CD14-positive monocyte (primary cell): ENCODE data around the gene MYH16. TPM values are rescaled to one million over a fixed set of nuclear protein-coding genes. Genes with fewer than 3 reads are reported as not detected.
"Not testable (repeated sequence)": the region's sequence is repeated elsewhere in the genome, so short reads cannot be mapped to it uniquely, and the experiment has no call there.

ENCODE experiments used
- DNase-seq, 3 donors: peaks; one replicate each; pipeline ENCODE4 v3.0.0-alpha.2; 2011 to 2022
- H2AFZ ChIP-seq: 2 replicates; pipeline ENCODE4 v1.6.0; 2012; ENCODE audit warnings: mild to moderate bottlenecking, low read depth, low read length, inconsistent platforms; ENCODE audit not compliant: insufficient read depth, poor library complexity, severe bottlenecking
- H3K27ac ChIP-seq, 2 donors: 1 replicate in 1 of 2; 2 replicates in 1 of 2; pipeline ENCODE4 v1.5.1; 2012 to 2013; ENCODE audit warnings: low read length in 2 of 2, control low read depth in 1 of 2, inconsistent platforms in 1 of 2, low read depth in 1 of 2, mild to moderate bottlenecking in 1 of 2
- H3K27me3 ChIP-seq, 2 donors: one replicate each; pipeline versions ENCODE4 v1.6.0 to v1.6.1; 2011 to 2013; ENCODE audit warnings: low read length in 2 of 2; ENCODE audit not compliant: control insufficient read depth in 2 of 2, insufficient read depth in 2 of 2
- H3K36me3 ChIP-seq, 2 donors: replicated peaks in 1 of 2; 1 replicate in 1 of 2; 2 replicates in 1 of 2; pipeline versions ENCODE4 v1.5.1 to v1.6.1; 2012 to 2013; ENCODE audit warnings: low read length in 2 of 2, control low read depth in 1 of 2, inconsistent platforms in 1 of 2, mild to moderate bottlenecking in 1 of 2; ENCODE audit not compliant: insufficient read depth in 2 of 2, control insufficient read depth in 1 of 2
- H3K4me1 ChIP-seq, 2 donors: 1 replicate in 1 of 2; 2 replicates in 1 of 2; pipeline versions ENCODE4 v1.5.1 to v1.6.1; 2012 to 2013; ENCODE audit warnings: low read length in 2 of 2, control low read depth in 1 of 2, inconsistent platforms in 1 of 2, mild to moderate bottlenecking in 1 of 2, moderate library complexity in 1 of 2; ENCODE audit not compliant: insufficient read depth in 2 of 2, control insufficient read depth in 1 of 2
- H3K4me2 ChIP-seq: replicated peaks from 2 replicates; pipeline ENCODE3; 2012; ENCODE audit warnings: low read length, moderate library complexity, mild to moderate bottlenecking; ENCODE audit not compliant: poor library complexity, severe bottlenecking; ENCODE audit errors: extremely low read depth
- H3K4me3 ChIP-seq, 3 experiments: fragments of 200-600 bp in 1 of 3; sonication (generic) in 1 of 3; replicated peaks in 1 of 3; 1 replicate in 2 of 3; 2 replicates in 1 of 3; pipeline ENCODE4 v1.5.1; 2011 to 2013; ENCODE audit warnings: low read length in 3 of 3, mild to moderate bottlenecking in 3 of 3, control low read depth in 2 of 3, low read depth in 2 of 3, inconsistent platforms in 1 of 3, moderate library complexity in 1 of 3
- H3K79me2 ChIP-seq: 2 replicates; pipeline ENCODE4 v1.6.0; 2012; ENCODE audit warnings: mild to moderate bottlenecking, control low read depth, inconsistent platforms, low read length, moderate library complexity; ENCODE audit not compliant: insufficient read depth
- H3K9ac ChIP-seq: 2 replicates; pipeline ENCODE4 v1.6.0; 2017; ENCODE audit warnings: low read length, mild to moderate bottlenecking; ENCODE audit not compliant: insufficient read depth, poor library complexity, severe bottlenecking
- H3K9me3 ChIP-seq, 2 donors: replicated peaks in 1 of 2; 1 replicate in 1 of 2; 2 replicates in 1 of 2; pipeline versions ENCODE4 v1.5.1 to v1.6.1; 2012 to 2013; ENCODE audit warnings: low read length in 2 of 2, control low read depth in 1 of 2; ENCODE audit not compliant: control insufficient read depth in 1 of 2, insufficient read depth in 1 of 2
- H4K20me1 ChIP-seq: 2 replicates; pipeline ENCODE4 v1.6.0; 2012; ENCODE audit warnings: mild to moderate bottlenecking, low read length, control low read depth, moderate library complexity; ENCODE audit not compliant: insufficient read depth
- H3K27ac Mint-ChIP-seq, 7 donors: one replicate each; pipeline ENCODE4 v1.8.0; 2020; ENCODE audit warnings: mild to moderate bottlenecking in 7 of 7, mixed read lengths in 7 of 7, moderate library complexity in 6 of 7, inconsistent platforms in 2 of 7
- H3K27me3 Mint-ChIP-seq, 3 donors: one replicate each; pipeline ENCODE4 v1.8.0; 2021 to 2022; ENCODE audit warnings: low read depth in 3 of 3, mild to moderate bottlenecking in 3 of 3, mixed read lengths in 3 of 3, moderate library complexity in 3 of 3, inconsistent platforms in 1 of 3
- H3K36me3 Mint-ChIP-seq, 2 donors: one replicate each; pipeline ENCODE4 v1.8.0; 2020; ENCODE audit warnings: mixed read lengths in 2 of 2, inconsistent platforms in 1 of 2, mild to moderate bottlenecking in 1 of 2
- H3K4me1 Mint-ChIP-seq: one replicate; pipeline ENCODE4 v1.8.0; 2020; ENCODE audit warnings: mild to moderate bottlenecking, mixed read lengths
- H3K4me3 Mint-ChIP-seq, 2 donors: one replicate each; pipeline ENCODE4 v1.8.0; 2020; ENCODE audit warnings: mild to moderate bottlenecking in 2 of 2, mixed read lengths in 2 of 2, moderate library complexity in 1 of 2
- H3K9me3 Mint-ChIP-seq, 7 donors: one replicate each; pipeline ENCODE4 v1.8.0; 2020 to 2022; ENCODE audit warnings: mixed read lengths in 7 of 7, mild to moderate bottlenecking in 6 of 7, moderate library complexity in 6 of 7, inconsistent platforms in 2 of 7
- CTCF ChIP-seq: fragments of 200-600 bp; IDR thresholded peaks from one replicate; pipeline ENCODE4 v1.8.0; 2022; ENCODE audit warnings: antibody characterized with exemption, mild to moderate bottlenecking
- WGBS: methylation state at CpG from one replicate; pipeline ENCODE4 v1.1.5; 2013; ENCODE audit warnings: missing lambda C conversion rate; ENCODE audit not compliant: insufficient coverage; 5-methylcytosine and 5-hydroxymethylcytosine counted together
- intact Hi-C, 2 donors: fragments of 100-400 bp; cut with micrococcal nuclease; formaldehyde crosslinking; loops; one replicate each; pipeline versions ENCODE4 v1.15.0 to v1.15.1; 2023
- polyA minus RNA-seq: library from RNA; depleted of rRNA, polyadenylated mRNA; stranded (reverse); fragments of >200 nt; gene quantifications from 2 replicates; pipeline ENCODE4 v1.2.3, GENCODE V29; 2012
- polyA plus RNA-seq, 3 donors: library from polyadenylated mRNA; depleted of rRNA in 1 of 3; unstranded in 2 of 3; stranded (reverse) in 1 of 3; fragments of 300-500 nt in 2 of 3; fragments of >200 nt in 1 of 3; fragmentation: Illumina TruSeq in 2 of 3; gene quantifications; 1 replicate in 2 of 3; 2 replicates in 1 of 3; pipeline ENCODE4 v1.2.3, GENCODE V29; 2012 to 2021
- total RNA-seq, 12 experiments: library from RNA in 1 of 12; stranded (reverse) in 1 of 12; fragments of 120-200 nt in 1 of 12; gene quantifications; one replicate each; pipeline ENCODE4 v1.2.4 and lab custom pipeline; 2013 to 2026; ENCODE audit warnings: mixed read lengths in 6 of 12, inconsistent platforms in 1 of 12

The MYH16 gene
- not detected for total RNA-seq (2013)
- not detected for polyA plus RNA-seq
- not detected in 2 replicates for polyA minus RNA-seq
- total RNA-seq (lab: John Stamatoyannopoulos, UW): 0.12 to 3.9 (median 2.1) reads per million in 11 experiments

GRCh38 chr7:99272476-99273045, at the start of gene MYH16:
Gene MYH16 (plus strand): TSS chr7:99272839.
- Mint-ChIP-seq H3K36me3 (no peaks in the 10 kb centered on the region), H3K27me3 (peaks cover 0 to 9% (median 0%) of the 10 kb centered on the region in 3 donors), H3K4me3 (no peak within 1 kb of the TSS), H3K27ac (no peak within 1 kb of the TSS), H3K9me3 (no peaks in the 10 kb centered on the region), H3K4me1 (peaks cover 9% of the 10 kb centered on the region)
- DNase-seq: no peak
- Histone ChIP-seq H3K4me2 (no peak within 1 kb of the TSS), H2AFZ (no peak within 1 kb of the TSS), H4K20me1 (no peaks in the 10 kb centered on the region), H3K9me3 (no peaks in the 10 kb centered on the region), H3K4me1 (no peaks in the 10 kb centered on the region), H3K9ac (no peak within 1 kb of the TSS), H3K4me3 (no peak within 1 kb of the TSS), H3K27me3 (no peaks in the 10 kb centered on the region), H3K27ac (no peak within 1 kb of the TSS), H3K36me3 (no peaks in the 10 kb centered on the region), H3K79me2 (no peaks in the 10 kb centered on the region)
- WGBS: 89% methylated on average over 2 of the region's 2 CpGs
- intact Hi-C loops: no loop called here
- TF ChIP-seq CTCF: no peak

- 46% methylated on average over 12 of the region's 15 CpGs for WGBS
- DNase-seq: peak in 1 of 3 donors; percentile 3
- H3K9ac ChIP-seq, H3K27me3 ChIP-seq, H3K4me3 Mint-ChIP-seq, H3K79me2 ChIP-seq, H3K4me2 ChIP-seq, H3K27ac ChIP-seq, H2AFZ ChIP-seq, H3K9me3 Mint-ChIP-seq, H3K4me3 ChIP-seq, intact Hi-C loops, H3K36me3 ChIP-seq, H3K36me3 Mint-ChIP-seq, H4K20me1 ChIP-seq, H3K27me3 Mint-ChIP-seq, H3K4me1 ChIP-seq, H3K9me3 ChIP-seq: not testable (repeated sequence)
- Mint-ChIP-seq H3K27ac (peak overlapping the region in 1 of 7 donors; percentile 23), H3K4me1 (peaks cover 14% of the 10 kb centered on the region)
Measured at GRCh38 chr7:99224263-99224898, 48.3 kb upstream of the MYH16 start.
